HG03439 (cell line): ENCODE data around the gene FOXA2.
"Not testable (repeated sequence)": the region's sequence is repeated elsewhere in the genome, so short reads cannot be mapped to it uniquely, and the experiment has no call there.

Experiments used
- ATAC-seq: cut with Tn5 transposase; IDR thresholded peaks from one replicate; pipeline ENCODE4 v1.9.1; 2021; ENCODE audit warnings: mild to moderate bottlenecking, moderate library complexity; ENCODE audit not compliant: unreplicated experiment

Gene FOXA2

DNA sequence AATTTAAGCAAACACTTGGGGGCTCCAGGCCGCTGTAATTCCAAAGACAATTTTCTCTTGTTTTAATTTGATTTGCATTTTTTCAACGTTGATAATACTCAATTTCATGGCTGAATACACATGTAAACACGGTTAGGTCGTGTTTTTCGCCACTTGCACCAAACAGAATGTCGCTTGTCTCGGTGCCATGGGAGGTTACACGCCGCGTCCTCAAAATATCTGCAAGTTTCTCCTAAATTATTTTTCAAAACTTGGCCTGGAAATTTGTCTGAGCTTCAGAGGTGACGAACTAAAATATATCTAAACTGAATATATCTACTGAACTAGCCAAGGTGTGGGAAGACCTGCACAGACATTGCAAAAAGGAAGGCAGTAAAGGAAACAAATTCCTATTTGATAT lies 15.0 kb downstream of the FOXA2 start:
- ATAC-seq, result no peak

DNA sequence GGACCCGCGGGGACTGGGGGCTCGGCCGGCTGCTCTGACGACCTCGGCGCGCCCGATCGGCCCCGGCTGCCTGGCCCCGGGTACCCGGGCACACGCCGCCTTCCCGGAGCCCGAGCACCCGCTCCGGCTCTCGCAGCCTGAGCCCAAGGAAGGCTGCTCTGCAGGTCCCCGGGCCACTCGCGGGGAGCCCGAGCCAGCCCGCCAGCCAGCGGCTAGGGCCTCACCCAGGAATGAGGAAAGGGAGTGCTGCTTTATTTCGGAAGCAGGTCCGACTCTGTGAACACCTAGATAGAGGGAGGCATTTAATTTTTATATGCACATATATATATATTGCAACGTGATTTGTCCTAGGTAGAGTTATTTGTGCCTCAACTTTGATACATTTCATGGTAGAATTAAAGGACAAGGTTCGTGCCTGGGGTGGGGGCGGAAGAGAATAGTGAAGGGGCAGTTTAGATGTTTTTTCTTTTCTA lies 15.5 kb downstream of the FOXA2 start:
- no peak for ATAC-seq

DNA sequence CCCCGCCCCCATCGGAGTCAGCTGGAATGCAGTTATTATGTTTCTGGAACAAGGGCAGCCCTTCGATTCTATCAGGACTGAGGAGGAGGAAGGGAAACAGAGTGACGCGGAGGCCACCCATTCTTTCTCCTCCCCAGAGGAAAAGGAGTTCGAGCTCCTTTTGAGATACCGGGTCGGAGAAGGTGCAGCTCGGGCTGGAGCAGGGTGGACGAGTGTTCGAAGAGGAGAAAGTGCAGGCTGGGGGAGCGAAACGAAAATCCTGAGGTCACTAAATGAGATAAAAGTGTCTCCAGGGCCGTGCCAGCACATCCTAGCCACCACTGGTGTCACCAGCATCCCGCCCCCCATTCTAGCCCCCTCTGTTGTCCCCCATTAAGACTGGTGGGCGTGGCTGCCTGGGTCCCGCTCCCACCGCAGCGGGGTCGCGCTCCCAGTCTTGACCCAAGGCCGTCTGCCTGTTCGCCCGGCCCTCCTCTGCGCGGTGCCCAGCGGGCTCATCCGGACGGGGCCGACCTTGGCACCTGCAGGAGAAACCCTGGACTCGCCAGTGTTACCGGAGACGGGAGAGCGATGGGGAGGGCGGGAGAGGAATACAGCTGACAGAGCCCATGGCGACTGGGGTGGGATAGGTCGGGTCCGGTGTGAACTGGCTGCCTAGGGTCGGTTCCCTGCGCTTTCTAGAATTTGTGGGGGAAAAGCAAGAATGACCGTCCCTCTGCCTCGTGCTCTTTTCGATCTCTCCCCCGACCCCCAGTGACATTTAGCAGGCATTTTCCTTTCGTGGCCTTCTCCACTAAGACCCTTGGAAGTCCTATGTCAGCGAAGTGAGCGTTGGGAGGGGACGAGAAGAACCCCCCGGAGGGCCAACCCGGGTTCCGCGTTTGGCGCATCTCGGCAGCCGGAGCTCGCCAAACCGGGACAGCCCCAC lies 16.2 kb downstream of the FOXA2 start:
- ATAC-seq, result no peak

DNA sequence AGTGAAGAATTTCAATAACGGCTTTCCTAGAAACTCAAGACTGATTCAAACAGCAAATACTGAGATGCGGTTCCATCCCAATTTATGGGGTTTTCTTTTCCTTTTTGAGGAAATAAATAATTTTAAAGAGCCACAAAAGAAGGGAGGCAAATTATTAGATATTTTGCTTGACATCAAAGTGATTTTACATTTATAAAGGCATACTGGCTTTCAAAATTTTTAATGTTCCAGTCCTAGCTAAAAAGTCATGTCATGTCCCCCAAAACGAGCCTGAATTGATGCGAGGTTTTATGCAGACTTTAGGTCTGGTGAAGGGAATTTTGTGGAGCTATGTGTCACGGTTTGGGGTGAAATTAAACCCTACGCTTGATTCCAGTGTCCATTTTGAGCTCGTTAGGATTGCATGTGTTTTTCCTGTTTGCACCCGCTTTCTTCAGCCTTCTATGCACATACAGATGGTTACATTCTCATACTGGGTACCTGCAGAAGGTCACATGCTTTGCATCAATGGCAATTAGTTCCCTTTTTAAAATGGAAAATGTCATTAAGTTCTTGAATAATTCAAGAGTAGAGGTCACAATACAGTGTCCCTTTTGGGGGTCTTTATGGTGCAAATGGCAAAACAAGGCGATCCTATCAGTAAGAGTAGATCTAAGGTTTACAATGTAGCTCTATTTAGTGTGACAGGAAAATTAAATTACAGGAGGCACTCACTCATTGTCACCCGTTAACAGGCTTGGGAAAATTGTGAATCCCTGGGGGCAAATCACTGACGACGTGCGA lies 17.3 kb downstream of the FOXA2 start:
- no peak for ATAC-seq

DNA sequence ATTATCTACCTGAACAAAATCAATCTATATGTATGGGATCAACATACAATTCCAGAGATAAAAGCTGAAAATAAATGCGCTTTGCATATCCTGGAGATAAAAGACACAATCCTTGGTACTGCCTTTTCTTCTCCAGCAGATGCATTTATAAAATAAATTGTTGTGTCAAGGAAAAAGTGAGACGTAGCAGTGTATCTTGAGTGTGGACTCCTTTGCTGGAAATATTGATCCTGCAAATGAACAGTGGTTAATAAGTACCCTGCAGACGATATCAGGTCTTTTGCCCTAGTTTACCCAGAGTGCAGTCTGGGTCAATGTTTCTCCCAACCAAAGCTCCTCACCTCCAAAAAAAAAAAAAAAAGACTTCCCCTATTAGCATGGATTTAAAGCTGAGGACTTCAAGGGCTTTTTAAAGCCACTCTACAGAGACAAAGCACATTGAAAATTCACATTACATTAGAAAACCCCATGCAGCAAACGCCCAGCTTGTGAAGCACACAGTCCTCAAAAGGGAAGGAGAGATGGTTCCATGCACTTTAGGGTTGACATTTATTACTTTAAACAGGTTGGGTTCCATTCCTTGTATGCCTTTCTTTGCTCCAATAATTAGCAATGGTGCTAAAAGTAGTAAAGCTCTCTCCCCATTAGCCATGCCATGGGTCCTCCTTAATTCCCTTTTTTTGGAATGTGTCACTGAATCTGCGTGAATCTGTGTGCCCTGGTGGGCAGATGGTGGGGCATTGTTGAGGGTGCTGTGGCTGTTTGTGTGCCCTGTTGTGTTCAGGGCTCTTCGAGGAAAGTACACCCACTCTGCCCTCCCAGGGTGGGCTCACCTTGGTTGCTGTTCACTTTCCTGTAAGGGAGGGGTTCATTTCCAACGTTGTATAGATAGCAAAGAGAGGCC lies 21.1 kb downstream of the FOXA2 start:
- no peak for ATAC-seq

DNA sequence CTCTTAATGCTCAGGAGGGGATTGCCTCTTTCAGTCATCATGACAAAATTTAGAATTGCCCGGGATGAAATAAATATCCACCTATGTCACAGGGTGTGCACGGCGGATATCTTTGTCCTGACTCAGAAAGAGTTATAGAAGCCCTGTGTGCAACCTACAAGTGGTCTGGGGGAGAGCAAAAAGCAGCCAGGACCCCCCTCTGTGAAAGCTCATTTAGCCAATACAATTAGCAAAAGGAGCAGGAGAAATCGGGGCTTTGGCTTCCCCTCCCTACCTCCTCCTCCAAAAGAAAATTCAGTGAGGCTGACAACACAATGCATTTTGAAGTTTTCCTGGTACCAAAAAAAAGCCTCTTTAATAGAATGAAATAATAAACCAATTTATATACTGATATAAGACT lies 21.8 kb downstream of the FOXA2 start:
- no peak for ATAC-seq

DNA sequence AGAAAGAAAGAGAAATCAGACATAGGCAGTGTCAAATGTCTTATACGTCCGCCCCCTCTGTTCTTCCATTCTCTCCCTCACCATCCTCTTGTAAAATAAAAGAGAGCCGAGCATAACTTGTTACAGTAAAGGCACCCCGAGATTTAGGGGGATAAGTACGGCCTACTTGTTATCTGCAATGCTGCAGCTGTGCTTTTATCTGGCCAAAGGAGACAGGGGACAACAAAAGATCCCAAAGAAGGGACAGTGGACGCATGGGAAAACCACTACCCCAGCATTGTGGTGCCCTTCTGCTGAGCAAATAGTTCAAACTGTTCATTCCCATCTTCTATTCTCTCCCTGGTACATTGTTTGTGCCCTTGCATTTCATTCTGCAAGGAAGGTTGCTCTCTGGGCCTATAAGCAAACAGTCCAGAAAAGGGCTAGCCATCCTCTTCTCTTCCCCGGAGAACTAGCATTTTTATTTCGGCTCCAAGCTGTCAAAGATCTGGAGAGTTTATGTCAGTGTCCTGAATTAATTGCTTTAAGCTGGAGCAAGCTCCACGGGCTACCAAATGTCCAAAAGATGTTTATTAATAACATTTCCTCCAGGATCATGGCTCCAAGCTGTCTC lies 22.3 kb downstream of the FOXA2 start:
- no peak for ATAC-seq

DNA sequence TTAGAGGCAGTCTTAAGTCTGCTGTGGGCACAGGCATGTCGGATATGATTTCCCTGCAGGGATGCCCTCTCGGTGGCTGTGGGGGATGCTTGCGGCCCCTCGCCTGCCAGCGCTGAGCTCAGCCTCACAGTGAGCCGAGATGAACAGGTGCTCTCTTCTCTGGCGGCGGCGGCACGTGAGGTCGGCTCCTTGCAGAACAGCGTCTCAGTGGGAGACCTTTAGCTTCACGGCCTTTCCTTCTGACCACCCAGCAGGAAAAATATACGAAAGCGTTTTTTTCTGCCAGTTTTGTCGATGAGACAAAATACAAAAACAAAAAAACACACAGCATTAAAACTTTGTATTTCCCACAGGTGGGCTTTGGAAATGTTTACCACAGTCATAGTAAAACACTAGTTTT lies 23.6 kb downstream of the FOXA2 start:
- no peak for ATAC-seq

DNA sequence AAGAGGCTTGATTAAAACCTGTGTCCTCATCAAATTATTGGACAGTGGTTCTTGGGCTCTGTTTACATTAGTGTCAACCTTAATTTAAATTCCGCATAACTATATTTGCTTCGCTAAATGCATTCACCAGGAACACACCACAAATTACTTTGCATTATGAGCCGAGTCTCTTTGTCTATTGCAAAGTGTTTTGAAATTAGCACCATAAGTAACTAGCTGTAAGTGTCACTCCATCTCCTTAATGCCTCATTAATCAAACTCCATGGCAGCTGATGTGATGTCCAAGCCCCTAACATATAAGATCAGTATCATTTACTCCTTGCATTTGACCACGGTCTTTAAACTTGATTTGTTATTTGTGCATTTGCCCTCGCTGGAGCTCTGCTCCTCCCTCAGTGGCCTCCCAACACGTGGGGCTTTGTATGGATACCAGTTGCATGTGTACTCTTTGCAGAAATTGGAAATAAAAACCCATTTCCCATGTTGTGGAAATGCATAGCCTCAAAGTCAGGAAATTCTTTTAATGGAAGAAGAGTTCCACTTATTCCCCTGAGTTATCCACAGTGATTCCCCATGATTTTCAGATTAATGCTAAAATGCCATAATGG lies 24.6 kb downstream of the FOXA2 start:
- no peak for ATAC-seq

DNA sequence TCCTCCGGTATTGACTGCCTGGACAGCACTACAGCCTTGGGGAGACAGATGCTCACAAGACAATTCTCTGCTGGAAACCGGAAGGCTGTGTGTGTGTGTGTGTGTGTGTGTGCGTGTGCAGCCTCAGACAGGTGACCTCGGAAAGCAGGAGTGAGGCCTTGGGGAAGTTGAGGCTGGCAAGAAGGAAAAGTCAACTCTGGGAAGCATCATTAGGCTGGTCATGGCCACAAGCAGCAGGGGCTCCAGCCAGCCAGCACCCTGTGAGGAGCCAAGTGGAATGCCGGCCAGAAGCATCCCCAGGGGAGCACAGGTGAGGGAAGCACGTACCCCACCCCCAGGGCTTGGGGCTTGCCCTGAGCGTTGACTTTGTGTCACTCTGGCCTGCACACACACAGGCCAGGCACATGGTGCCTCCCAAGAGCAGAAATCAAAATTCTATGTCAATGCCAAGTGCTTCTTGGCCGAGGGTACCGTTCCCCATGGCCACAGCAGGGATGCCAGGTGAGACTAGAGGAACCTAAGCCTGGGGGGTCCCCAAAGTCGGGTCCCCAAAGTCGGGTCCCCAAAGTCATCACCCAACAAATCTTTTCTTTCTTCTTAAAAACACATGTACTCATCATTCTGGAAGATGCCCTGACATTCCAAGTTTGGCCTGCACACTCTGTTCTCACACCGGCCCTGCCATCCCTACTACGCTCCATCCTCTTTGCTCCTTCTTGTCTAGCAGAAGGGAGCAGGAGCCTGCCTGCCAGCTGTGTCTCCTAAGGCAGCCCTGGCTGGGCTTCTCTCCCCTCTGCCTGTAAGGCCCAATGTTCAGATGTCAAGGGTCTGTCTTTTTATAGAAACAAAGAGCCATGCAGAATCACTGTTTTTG lies 26.7 kb downstream of the FOXA2 start:
- ATAC-seq, result no peak

DNA sequence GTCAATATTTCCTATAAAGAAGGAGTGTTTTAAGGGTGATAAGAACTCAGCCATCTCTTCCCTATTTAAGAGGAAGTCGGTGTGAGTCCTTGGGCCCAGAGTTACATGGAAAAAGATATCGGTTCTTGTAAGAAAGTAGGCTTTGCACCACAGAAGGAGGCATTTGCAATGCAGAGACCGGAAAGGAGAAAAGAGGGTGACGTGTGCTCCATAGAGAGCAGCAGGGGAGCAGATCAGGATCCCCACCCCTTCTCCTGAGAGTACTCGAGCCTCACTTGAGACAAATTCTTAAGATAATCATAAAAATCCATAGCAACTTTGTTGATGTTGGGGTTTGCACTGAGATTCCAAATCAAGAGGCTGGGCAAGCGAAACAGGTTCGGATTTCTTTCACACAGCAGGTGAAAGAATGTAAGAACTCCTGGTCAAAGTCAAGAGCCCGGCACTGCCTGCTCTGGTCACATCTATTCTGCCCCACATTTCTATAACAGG lies 27.8 kb downstream of the FOXA2 start:
- ATAC-seq, result no peak

DNA sequence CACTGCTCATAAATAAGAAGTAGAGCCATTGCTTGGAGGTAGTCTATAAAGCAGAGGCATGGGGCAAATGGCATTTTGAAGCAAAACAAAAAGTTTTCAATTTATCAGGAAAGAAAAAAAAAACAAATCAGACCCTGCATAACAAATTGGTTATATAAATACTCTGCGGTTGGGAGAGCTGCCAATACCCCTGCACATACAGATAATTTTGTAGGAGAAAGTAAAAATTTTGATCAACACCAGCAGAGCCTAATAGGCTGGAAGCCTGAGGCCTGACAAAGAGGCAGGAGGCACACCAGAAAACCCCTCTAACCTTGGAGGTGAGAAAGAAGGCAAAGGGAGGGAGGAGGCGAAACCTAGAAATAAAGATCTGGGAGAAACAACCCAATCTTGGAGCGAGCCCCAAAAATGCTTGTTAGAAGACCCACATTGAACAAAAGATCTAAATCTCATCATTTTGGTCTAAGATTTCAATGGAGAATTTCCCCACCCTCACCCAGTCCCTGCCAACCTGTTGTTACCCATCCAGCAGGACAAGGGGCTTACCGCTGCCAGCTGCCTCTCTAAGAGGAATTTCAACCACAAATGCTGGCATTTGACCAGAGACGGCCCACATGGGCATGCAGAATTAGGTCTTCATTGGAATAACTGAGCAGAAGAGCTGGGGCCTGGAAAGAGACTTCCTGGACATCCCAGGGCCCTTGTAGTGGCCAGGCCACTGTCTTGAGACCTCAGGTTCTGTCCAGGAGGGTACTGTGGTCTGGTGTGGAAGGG lies 28.4 kb downstream of the FOXA2 start:
- ATAC-seq, result no peak

DNA sequence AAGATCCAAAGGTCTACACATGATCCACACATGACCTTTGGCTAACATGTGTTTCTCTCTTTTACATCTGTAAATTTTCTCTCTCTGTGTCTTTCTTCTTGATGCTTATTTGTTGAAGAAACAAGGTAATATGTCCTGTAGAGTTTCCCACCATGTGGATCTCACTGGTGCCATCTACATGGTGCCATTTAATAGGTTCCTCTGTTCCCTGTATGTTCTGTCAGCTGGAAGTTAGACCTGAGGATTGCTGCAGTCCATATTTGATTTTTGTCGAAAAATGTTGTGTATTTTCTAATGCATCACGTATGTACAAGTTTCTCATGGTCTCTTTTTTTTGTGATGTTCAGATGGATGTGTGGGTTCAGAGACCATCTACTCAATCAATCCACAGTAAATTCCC lies 30.0 kb downstream of the FOXA2 start:
- ATAC-seq, result no peak

DNA sequence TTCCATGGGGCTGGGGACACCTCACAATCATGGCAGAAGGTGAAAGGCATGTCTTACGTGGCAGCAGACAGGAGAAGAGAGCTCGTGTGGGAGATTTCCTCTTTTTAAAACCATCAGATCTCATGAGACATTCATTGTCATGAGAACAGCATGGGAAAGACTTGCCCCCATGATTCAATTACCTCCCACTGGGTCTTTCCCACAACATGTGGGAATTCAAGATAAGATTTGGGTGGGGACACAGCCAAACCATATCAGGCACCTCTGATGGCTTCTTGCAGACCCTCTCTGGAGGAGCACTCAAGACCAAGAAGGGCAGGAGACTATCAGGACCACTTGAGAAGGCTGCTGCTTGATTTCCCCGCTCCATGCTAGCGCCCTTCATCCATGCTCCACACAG lies 33.9 kb downstream of the FOXA2 start:
- ATAC-seq, result not testable (repeated sequence)

DNA sequence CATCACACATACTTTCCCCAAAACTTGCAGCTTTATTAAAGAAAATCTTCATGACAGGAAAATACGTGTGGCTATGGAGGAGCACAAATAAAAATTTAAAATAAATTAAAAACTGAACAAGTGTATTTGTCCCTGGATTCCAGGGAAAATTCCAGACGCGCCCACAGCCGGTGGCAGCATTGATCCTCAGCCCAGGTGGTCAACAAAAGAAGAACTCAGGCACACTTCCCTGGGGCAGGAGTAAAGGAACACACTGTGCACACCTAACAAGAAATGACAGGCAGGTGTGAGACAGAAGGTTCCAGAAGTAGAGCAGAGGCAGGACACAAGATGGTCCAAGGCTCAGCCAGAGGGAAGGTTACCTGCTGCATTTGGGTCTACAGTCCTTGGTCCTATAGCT lies 36.3 kb downstream of the FOXA2 start:
- no peak for ATAC-seq

DNA sequence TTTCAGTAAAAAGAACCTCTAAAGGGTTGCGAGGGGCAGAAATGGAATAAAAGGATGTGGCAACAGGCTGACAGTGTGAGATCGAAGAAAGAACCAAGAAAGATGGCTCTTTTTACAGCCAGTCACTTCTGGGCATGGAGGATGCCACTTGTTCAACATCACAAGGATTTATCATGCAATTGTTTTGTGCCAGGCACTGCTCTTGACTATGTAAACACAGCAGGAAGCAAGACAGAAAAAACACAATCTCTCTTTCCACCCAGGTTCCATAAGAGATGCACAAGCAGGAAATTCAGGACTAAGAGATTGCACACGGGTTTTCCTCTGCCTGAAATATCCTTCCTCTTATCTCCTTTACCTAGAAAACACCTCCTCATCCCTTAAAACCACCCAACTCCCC lies 38.0 kb downstream of the FOXA2 start:
- no peak for ATAC-seq

DNA sequence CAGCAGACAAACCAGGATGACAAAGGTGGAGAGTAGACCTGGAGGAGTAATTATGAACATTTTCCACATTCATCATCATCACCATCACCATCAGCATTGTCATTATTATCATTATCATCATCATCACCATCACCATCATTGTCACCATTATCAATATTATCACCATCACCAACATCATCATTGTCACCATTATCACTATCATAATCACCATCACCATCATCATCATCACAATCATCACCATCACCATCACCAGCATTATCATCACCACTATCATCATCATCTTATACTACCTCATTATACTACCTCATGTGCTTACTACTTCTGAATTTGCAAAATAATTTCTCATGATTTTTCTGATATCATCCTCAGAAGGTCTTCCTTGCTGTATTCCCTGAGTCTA lies 39.3 kb downstream of the FOXA2 start:
- ATAC-seq, result no peak

DNA sequence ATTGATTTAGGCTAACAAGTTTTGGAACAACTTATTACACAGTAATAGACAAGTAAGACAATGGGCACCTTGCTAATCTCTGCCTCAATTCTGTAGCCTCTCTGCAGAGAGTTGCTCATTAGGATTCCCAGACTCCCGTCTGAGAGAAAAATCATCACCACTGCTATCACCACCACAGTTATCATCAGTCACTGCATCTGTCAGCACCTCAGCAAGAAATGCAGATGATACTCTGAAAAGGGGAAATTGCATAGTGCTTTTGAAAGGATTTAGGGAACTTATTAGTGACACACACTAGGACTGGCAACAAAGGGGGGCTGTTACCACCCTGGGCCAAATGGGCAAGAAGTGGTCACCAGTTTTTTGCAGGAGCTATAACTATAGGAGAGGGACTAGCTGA lies 39.9 kb downstream of the FOXA2 start:
- ATAC-seq, result no peak
